ENCODE data around the gene TMEM61.

DNA sequence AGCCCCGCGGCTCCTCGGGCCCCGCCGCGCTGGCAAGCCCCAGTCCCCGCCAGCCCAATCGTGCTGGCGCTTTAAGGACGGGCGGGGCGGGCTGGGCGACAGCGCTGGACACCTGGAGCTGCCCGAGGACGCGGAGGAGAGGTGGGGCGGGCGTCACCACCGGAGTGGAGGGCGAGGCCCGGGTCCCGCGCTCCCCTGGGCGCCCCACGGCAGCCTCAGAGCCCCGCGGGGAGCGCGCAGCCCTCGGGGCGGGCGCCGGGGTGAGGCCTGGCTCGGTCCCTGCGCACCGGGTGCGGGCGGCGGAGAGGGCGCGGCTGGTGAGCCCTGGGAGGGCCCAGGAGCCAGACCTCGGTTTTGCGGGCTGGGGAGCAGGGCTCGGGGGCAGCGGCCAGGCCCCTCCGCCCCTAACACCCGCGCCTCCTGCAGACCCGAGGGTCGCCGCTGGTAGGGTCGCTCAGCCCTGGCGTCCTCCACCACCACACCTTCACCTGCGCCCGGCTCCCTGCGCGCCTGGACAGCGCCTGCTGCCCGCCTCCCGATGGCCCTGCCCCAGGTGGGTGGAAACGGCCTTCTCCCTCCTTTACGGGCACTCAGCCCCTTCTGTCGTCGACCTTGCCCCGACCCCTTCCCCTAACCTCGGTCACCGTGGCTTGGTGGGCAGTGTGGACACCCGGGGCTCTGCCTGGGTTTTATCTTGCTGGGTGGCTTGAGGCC, at the start of gene TMEM61:
- TF ChIP-seq EZH2 (IDR thresholded peaks at IDR 0.05; ENCODE audit: borderline replicate concordance, low read length) = no peak
- TF ChIP-seq, protein P1, sequence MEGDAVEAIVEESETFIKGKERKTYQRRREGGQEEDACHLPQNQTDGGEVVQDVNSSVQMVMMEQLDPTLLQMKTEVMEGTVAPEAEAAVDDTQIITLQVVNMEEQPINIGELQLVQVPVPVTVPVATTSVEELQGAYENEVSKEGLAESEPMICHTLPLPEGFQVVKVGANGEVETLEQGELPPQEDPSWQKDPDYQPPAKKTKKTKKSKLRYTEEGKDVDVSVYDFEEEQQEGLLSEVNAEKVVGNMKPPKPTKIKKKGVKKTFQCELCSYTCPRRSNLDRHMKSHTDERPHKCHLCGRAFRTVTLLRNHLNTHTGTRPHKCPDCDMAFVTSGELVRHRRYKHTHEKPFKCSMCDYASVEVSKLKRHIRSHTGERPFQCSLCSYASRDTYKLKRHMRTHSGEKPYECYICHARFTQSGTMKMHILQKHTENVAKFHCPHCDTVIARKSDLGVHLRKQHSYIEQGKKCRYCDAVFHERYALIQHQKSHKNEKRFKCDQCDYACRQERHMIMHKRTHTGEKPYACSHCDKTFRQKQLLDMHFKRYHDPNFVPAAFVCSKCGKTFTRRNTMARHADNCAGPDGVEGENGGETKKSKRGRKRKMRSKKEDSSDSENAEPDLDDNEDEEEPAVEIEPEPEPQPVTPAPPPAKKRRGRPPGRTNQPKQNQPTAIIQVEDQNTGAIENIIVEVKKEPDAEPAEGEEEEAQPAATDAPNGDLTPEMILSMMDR (conservative IDR thresholded peaks at IDR 0.05 in 1 of 2, IDR thresholded peaks at IDR 0.05 in 1 of 2; ENCODE audit: extremely low read depth in 1 of 2, insufficient read depth in 1 of 2, low read depth in 1 of 2, low read length in 2 of 2) = no peak
